Activated gamma-delta T cell treated with Interleukin-2 at 50 U/mL for 16 hours (primary cell): Measurements from ENCODE around the gene PSMC5.
"Not testable (repeated sequence)": the region's sequence is repeated elsewhere in the genome, so short reads cannot be mapped to it uniquely, and the experiment has no call there.

ENCODE experiments used
- DNase-seq: peaks from one replicate; pipeline ENCODE4 v3.0.0-alpha.2; 2020

Gene PSMC5

GRCh38 chr17:63841350-63842172 is 14.3 kb downstream of the PSMC5 start:
- DNase-seq = no peak

GRCh38 chr17:63842173-63842539 is 14.9 kb downstream of the PSMC5 start:
- DNase-seq = no peak

DNA sequence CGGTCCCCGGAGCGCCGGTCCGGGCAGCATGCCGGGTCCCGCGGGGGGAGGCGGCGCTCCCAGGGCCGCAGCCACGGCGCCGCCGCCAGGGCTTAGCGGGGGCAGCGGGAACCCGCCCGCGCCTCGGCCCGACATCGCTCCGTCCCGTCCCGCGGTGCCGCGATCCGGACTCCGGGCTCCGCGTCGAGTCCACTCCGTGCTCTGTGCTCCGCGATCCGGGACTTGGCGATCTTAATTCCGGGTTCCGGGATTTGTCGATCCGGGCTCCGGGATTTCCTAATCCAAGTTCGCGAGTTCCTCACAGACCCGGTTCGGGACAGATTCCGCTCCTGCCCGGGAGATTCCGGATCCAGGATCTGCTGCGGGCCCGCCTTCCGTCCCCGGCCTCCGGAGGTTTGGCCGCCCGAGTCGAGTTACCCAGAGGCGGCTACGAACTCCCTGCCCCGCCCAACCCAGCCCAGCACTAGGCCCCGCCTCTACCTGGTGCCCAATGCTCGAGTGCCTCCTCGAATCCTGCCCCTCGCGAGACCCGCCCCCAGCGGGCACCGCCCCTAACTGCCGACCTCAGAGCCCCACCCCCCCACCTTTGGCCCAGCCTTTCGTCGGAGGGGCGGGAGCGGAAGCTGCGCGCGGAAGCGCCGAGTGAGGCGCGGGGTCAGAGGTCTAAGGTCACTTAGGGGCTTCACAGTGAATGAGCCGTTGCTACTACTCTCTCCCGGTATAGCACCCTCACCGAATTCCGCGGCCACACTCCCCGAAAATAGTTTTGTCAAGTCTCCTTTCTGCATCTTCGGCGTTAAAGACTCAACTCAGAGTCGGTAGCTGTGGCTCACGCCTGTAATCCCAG is 15.5 kb downstream of the PSMC5 start, which contains the start of gene SMARCD2:
TSS of gene SMARCD2 (minus strand) at position 146 of the 847 bp plus-strand sequence. CDS start at position 135, 11 bp downstream.
- DNase-seq = peak; percentile 99

DNA sequence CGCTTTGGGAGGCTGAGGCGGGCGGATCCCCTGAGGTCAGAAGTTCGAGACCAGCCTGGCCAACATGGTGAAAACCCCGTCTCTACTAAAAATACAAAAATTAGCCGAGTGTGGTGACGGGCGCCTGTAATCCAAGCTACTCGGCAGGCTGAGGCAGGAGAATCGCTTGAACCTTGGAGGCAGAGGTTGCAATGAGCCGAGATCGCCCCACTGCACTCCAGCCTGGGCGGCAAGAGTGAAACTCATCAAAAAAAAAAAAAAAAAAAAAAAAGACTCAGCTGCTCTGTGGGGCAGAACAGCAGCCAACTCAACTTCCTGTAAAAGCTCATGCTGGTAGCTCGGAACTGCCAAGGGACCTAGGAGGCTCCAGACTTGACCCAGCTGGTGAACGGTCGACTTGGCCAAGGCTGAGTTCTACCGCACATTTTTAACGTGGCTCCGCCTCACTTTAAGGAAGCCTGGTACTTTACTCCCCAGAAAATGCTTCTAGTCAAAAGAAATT is 16.2 kb downstream of the PSMC5 start:
- DNase-seq = not testable (repeated sequence)

GRCh38 chr17:63843910-63844677 is 16.9 kb downstream of the PSMC5 start:
- no peak for DNase-seq

DNA sequence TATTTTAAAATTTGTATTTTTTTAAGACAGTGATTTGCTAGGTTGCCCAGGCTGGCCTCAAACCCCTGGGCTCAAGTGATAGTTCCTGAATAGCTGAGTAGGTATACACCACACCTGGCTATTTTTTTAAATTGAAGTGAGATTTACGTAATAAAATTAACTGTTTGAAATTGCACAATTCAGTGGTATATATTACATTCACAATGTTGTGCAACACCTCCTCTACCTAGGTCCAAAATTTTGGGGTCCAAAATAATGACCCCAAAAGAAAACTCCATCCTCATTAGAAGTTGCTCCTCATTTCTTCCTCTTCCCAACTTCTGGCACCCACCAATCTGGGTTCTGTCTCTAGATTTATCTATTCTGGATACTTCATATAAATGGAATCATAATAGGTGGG is 18.3 kb downstream of the PSMC5 start:
- DNase-seq = no peak

DNA sequence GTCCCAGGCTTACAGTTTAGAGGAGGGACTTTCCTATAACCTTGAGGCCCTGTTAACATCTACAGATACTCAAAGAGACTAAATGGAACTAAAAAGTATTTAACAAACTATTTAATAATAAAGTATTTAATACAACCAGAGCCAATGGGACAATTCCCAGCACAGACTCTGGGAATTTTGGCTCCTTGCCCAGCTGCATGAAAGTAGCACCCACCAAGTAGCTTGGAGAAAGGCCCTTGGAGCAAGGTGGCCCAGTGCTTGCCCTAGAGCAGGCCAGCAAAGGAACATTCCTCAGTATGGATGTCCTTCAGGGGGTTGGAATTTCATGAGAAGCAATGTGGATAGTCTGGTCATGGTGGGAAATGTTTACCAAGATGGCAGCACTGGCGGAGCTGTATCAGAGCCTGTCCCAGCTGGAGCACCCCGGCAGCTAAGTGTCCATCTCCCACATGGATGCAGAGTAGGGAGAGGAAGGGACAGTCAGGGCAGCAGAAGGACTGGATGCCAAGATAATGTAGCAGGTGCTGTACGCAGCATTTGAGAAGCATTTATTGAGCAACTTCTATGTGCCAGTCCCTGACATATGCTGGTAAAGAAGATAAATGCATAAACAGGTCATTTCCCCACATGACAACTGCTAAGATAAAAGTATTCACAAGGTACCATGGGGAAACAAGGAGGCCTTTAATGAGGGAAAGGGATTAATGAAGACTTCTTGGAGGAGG is 20.5 kb downstream of the PSMC5 start:
- DNase-seq = no peak

DNA sequence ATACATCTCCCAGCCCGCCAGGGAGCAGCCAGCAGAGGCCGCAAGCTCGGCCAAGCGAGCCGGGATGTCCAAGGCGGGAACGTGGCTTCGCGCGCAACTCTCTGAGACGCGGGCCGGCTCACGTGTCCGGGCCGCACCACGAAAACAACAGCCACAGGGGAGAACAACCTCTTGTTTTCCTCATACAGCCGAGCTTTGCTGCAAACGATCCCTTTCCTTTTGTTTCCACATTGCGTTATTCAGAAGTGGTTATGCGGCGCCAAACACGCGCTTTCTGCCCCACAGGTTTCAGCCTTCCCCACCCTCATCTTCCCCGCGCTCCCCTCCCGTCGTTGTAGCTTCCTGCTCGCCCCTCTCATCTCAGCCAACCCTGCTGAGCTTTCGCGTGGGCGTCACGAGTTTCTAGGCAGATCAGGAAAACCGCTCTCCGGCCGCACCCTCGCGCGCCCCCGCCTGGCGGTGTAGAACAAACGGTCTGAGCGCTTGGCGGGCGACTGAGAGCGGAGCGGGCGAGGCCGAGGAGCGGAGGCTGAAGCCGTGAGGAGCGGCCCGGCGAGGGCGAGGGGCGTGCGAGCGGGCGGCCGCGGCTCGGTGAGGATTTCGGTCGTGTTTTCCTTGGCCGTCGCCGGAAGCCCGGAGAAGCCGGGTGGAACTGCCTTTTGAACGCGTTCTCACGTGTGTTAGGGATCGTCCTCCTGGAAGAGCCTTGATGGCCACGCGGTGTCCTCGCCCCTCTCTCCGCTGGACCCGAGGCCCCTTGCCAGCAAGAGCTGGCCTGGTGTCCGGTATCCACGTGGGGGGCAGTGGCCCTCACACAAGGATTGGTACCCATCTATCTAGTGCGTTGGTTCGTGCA is 21.8 kb downstream of the PSMC5 start:
- peak; percentile 94 for DNase-seq

- no peak for DNase-seq
Observed at GRCh38 chr17:63850401-63850800, 23.2 kb downstream of the PSMC5 start.

GRCh38 chr17:63853260-63853659 is 26.0 kb downstream of the PSMC5 start:
- DNase-seq = no peak

- no peak for DNase-seq
Observed at GRCh38 chr17:63854709-63855108, 27.5 kb downstream of the PSMC5 start.

DNA sequence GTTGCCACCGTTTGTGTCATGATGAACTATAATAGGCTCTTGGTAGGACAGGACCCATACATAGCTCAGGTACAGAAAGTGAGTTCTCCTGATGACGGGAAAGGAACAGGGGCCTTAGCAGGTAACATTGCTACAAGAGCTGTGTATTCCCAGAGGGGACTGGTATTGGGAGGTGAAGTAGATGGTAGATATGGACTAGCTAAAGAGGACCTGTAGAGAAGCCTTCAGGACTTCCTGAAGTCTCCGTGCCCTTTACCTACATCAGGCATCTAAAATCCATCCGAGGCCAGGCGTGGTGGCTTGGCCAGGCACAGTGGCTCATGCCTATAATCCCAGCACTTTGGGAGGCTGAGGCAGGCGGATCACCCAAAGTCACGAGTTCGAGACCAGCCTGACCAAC is 28.0 kb downstream of the PSMC5 start:
- DNase-seq = no peak

- not testable (repeated sequence) for DNase-seq
Observed at GRCh38 chr17:63856425-63856824, 29.2 kb downstream of the PSMC5 start.

DNA sequence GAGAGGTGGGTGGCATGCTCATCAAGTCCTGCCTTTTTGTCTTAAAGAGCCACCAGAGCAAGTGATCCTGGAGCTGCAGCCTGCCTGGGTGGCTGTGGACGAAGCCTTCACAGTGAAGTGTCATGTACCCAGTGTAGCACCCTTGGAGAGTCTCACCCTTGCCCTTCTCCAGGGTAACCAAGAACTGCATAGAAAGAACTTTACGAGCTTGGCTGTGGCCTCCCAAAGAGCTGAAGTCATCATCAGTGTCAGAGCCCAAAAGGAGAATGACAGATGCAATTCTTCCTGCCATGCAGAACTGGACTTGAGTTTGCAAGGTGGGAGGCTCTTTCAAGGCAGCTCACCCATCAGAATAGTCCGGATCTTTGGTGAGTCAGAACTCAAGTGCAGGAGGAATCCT is 32.0 kb downstream of the PSMC5 start:
- no peak for DNase-seq

DNA sequence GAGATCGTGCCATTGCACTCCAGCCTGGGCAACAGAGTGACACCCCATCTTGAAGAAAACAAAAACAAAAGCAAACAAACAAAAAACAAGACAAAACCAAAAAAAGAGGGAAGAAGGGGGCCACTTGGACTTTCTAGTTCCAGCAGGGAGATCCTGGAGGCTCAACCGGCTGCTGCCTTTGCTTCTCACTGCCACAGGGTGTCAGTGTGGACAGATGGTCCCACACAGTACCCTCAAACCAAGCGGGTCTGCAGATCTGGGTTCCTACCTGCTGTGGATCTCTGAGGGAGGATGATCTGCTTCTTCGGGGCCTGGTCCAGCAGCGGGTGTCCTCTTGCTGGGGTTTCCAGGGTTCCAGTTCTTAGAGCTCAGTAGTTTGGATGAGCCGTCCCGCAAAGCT is 39.4 kb downstream of the PSMC5 start:
- not testable (repeated sequence) for DNase-seq

DNA sequence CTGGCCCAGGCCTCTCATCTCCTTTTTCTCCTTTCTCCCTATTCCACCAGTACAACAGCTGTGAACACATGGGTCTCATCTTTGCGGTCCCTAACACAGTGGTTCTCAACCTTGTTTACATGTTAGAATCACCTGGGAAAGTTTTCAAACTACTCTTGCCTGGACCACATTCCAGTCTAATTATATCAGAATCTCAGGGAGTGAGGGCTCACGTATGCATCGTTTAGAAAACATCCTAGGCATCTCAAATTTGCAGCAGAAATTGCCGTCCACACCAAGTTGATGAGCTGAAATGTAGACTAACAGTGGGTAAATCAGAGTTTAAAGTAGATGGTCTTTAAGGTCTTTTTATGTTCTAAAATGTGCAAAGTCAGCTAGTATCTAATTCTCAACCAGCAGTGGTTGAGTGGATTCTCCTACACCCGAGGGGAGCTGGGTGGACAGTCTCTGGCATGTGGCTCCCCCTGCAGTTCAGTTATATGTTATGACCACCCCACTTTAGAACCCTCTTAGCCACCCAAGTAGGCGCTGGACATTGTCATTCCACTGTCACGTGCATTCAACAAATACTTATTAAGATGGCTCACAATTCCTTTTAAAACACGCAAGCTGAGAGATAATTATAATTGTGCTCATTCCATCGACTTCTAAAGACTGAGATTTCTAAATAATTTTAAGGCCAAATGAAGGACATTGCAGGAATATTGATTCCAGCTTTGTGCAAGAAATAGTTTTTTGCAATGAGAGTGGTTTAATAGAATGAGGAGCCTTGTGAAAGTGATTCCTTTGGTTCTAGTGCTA is 42.5 kb downstream of the PSMC5 start:
- not testable (repeated sequence) for DNase-seq

- DNase-seq = not testable (repeated sequence)
Observed at GRCh38 chr17:63870292-63870665, 43.0 kb downstream of the PSMC5 start.

DNA sequence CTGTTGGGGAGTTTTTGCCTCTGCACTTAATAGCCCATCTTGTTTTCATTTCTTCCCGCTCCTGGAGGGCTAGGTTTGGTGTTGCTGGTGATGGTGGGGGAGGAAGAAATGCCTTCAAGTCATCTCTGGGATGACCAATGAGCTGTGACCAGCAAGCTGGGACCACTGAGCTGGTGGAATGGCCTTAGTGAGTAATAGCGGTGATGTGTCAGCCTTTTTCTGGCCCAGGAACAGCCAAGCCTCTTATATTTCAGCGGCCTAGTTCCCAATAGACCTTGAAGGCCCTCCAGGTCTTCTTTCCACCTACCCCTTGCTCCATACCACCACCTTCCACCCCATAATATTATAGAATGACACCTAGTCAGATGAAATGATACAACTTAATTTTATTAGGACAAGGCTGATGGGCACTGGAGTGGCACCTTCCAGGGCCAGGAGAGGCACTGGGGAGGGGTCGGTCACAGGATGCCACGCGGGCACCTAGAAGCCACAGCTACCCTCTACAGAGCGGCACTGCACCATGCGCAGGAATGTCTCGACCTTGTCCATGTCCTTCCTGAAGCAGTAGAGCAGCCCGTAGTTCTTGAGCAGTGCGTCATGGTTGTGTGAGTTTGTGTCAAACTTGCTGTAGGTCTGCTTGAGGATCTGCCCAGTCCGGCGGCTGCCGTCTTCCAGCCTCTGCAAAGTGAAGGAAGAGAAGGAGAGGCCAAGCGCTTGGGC is 44.6 kb downstream of the PSMC5 start:
- DNase-seq = not testable (repeated sequence)

DNA sequence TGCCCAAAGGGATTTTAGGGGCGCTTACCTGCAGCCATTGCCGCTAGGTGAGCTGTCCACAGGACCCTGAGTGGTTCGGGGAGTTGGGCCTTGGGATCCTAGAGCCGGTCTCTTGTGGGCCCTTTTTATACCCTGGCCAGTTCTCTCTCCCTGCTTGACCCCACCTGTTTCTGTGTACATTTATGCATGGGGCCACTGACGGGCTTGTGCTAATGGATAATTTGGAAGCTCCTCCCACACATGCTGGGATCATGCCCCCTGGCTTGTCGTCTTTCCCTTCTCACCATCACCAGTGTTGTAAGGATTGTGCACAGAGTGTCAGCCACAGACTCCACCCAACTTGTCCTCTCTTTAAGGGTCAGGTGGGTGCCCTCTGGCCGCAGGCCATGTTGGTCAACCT is 46.3 kb downstream of the PSMC5 start, which contains the start of gene CSH2:
TSS of gene CSH2 (minus strand) at position 101 of the 400 bp plus-strand sequence. CDS start at position 38, 63 bp downstream.
- DNase-seq = not testable (repeated sequence)
